DND-41 (cell line): ENCODE data around the gene SEMA3A.
"Not testable (repeated sequence)": the region's sequence is repeated elsewhere in the genome, so short reads cannot be mapped to it uniquely, and the experiment has no call there.

ENCODE experiments used
- ATAC-seq: fragments of 200-7000 bp; cut with Tn5 transposase; 3 replicates; pipeline ENCODE4 v1.9.1; 2021; ENCODE audit warnings: low read depth; ENCODE audit not compliant: insufficient read depth
- DNase-seq: peaks from one replicate; pipeline ENCODE4 v3.0.0-alpha.2; 2020
- H2AFZ ChIP-seq: 2 replicates; pipeline ENCODE4 v1.6.0; 2012; ENCODE audit warnings: low read depth, low read length
- H3K27ac ChIP-seq: 2 replicates; pipeline ENCODE4 v1.5.1; 2012; ENCODE audit warnings: low read length, inconsistent platforms
- H3K27me3 ChIP-seq: fragments of 200-600 bp; sonication (generic); 2 replicates; pipeline ENCODE4 v1.6.0; 2012; ENCODE audit warnings: low read length, mild to moderate bottlenecking, inconsistent platforms; ENCODE audit not compliant: insufficient read depth, poor library complexity
- H3K36me3 ChIP-seq: 2 replicates; pipeline ENCODE4 v1.5.1; 2012; ENCODE audit warnings: low read length, inconsistent platforms; ENCODE audit not compliant: insufficient read depth
- H3K4me1 ChIP-seq: 2 replicates; pipeline ENCODE4 v1.5.1; 2012; ENCODE audit warnings: mild to moderate bottlenecking, low read length; ENCODE audit not compliant: insufficient read depth
- H3K4me2 ChIP-seq: 2 replicates; pipeline ENCODE4 v1.6.0; 2012; ENCODE audit warnings: mild to moderate bottlenecking, moderate library complexity, low read length, inconsistent platforms; ENCODE audit not compliant: insufficient read depth
- H3K4me3 ChIP-seq, 2 experiments: fragments of 200-600 bp in 1 of 2; shearing (Covaris generic) in 1 of 2; 2 replicates each; pipeline ENCODE4 v1.5.1; 2012 to 2016; ENCODE audit warnings: inconsistent platforms in 2 of 2, low read length in 2 of 2, mild to moderate bottlenecking in 2 of 2, low read depth in 1 of 2, moderate library complexity in 1 of 2
- H3K79me2 ChIP-seq: 2 replicates; pipeline ENCODE4 v1.6.0; 2012; ENCODE audit warnings: low read length, inconsistent platforms; ENCODE audit not compliant: insufficient read depth
- H3K9ac ChIP-seq: 2 replicates; pipeline ENCODE4 v1.6.0; 2012; ENCODE audit warnings: low read depth, mild to moderate bottlenecking, inconsistent platforms, low read length, moderate library complexity
- H3K9me3 ChIP-seq: 2 replicates; pipeline ENCODE4 v1.5.1; 2012; ENCODE audit warnings: low read length, moderate library complexity, mild to moderate bottlenecking, inconsistent platforms; ENCODE audit not compliant: insufficient read depth, severe bottlenecking
- H4K20me1 ChIP-seq: 2 replicates; pipeline ENCODE4 v1.6.0; 2012; ENCODE audit warnings: low read length; ENCODE audit not compliant: insufficient read depth
- EZH2 ChIP-seq: IDR thresholded peaks from 3 replicates; pipeline ENCODE4 v1.6.1; 2012; ENCODE audit warnings: borderline replicate concordance, low read depth, mild to moderate bottlenecking, moderate library complexity, low read length, inconsistent platforms; ENCODE audit not compliant: severe bottlenecking
- TF ChIP-seq, protein P1 (sequence below): IDR thresholded peaks from 2 replicates; pipeline ENCODE4 v1.5.1; 2012; ENCODE audit warnings: borderline replicate concordance, low read length, moderate library complexity, mild to moderate bottlenecking; ENCODE audit not compliant: poor library complexity, severe bottlenecking; ENCODE audit errors: extremely low read depth

Gene SEMA3A

DNA sequence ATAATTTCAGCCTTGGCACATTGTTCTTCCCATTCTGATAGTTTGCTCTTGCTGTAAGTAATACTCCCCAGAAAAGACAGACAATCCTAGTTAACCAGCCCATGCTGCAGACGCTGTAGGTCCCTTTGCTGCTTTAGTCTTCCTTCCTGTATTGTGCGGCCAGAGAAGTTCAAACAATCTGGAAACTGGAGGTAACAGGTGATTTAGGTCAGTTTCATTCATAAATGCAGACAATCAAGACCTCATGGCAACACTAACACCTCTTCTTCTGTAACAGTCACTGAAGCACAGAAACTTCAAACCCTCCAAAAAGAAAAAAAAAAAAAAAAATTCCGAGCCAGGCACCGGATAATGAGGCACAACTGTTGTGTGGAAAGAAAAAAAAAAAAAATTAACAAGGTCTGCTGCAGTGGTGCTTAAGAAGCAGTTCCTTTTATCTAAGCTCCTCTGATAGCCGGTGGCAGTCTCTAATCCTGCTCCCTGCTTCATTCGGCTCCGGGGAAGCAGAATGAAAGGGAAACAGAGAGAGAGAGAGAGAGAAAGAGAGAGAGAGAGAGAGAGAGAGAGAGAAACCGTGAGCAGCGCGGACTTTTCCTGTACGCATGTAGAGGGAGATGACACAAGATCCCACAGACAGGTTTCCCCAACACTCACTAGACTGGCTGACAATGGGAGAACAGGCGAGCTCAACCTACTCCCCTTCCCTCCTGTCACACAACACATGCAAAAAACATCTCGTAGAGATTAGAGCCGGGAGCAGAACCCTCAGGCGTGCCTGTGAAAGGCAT lies at the start of gene SEMA3A:
SEMA3A (minus strand) TSS at position 306 of the 788 bp plus-strand sequence; CDS start at position 103, 203 bp downstream.
- Histone ChIP-seq H3K9me3 (no peaks in the 10 kb centered on the region), H3K27me3 (peaks cover 5% of the 10 kb centered on the region), H4K20me1 (no peaks in the 10 kb centered on the region), H3K4me3 (peak within 1 kb of the TSS in 1 of 2 experiments; percentile 45; a peak in 1 of 4 replicates), H3K79me2 (no peaks in the 10 kb centered on the region), H3K36me3 (no peaks in the 10 kb centered on the region), H3K9ac (no peak within 1 kb of the TSS), H3K4me1 (peaks cover 5% of the 10 kb centered on the region; the same call in 1 of the 2 replicates), H2AFZ (peak within 1 kb of the TSS; percentile 42; the same call in 1 of the 2 replicates), H3K4me2 (peak within 1 kb of the TSS; percentile 42; the same call in 1 of the 2 replicates), H3K27ac (no peak within 1 kb of the TSS)
- ATAC-seq (peak; percentile 71), DNase-seq (peak; percentile 31)
- TF ChIP-seq, protein P1, sequence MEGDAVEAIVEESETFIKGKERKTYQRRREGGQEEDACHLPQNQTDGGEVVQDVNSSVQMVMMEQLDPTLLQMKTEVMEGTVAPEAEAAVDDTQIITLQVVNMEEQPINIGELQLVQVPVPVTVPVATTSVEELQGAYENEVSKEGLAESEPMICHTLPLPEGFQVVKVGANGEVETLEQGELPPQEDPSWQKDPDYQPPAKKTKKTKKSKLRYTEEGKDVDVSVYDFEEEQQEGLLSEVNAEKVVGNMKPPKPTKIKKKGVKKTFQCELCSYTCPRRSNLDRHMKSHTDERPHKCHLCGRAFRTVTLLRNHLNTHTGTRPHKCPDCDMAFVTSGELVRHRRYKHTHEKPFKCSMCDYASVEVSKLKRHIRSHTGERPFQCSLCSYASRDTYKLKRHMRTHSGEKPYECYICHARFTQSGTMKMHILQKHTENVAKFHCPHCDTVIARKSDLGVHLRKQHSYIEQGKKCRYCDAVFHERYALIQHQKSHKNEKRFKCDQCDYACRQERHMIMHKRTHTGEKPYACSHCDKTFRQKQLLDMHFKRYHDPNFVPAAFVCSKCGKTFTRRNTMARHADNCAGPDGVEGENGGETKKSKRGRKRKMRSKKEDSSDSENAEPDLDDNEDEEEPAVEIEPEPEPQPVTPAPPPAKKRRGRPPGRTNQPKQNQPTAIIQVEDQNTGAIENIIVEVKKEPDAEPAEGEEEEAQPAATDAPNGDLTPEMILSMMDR, result no peak
- no peak for TF ChIP-seq EZH2

DNA sequence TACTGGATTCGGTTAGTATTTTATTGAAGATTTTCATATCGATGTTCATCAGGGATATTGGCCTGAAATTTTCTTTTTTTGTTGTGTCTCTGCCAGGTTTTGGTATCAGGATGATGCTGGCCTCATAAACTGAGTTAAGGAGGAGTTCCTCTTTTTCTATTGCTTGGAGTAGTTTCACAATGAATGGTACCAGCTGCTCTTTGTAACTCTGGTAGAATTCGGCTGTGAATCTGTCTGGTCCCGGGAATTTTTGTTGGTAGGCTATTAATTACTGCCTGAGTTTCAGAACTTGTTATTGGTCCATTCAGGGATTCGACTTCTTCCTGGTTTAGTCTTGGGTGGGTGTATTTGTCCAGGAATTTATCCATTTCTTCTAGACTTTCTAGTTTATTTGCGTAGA lies 48.4 kb upstream of the SEMA3A start:
- not testable (repeated sequence) for H3K9me3 ChIP-seq, DNase-seq, ATAC-seq

DNA sequence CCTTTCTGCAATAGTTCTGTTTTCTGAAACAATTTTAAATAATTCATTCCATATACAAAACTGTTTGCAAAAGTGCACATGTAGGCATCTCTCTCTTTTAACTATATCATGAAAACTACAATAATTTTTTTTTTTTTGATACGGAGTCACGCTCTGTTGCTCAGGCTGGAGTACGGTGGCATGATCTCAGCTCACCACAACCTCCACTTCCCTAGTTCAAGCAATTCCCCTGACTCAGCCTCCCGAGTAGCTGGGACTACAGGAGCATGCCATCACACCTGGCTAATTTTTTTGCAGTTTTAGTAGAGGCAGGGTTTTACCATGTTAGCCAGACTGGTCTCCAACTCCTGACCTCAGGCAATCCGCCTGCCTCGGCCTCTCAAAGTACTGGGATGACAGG lies 44.0 kb upstream of the SEMA3A start:
- Histone ChIP-seq H3K9me3 (no peaks in the 10 kb centered on the region), H3K4me1 (no peaks in the 10 kb centered on the region), H3K9ac (no peak overlapping the region), H3K79me2 (no peaks in the 10 kb centered on the region), H2AFZ (no peak overlapping the region), H3K4me2 (no peak overlapping the region), H3K27me3 (no peaks in the 10 kb centered on the region), H3K4me3 (no peak overlapping the region), H3K36me3 (no peaks in the 10 kb centered on the region), H4K20me1 (no peaks in the 10 kb centered on the region), H3K27ac (no peak overlapping the region)
- DNase-seq, result no peak
- no peak for TF ChIP-seq EZH2
- TF ChIP-seq, protein P1, result no peak
- ATAC-seq, result no peak

More for the DNA sequence above, 48.4 kb upstream of the SEMA3A start:
- not testable (repeated sequence) for H3K27me3 ChIP-seq, H2AFZ ChIP-seq, H3K79me2 ChIP-seq, H3K4me3 ChIP-seq, H3K36me3 ChIP-seq, H4K20me1 ChIP-seq, H3K4me2 ChIP-seq, H3K9ac ChIP-seq, H3K4me1 ChIP-seq, H3K27ac ChIP-seq

DNA sequence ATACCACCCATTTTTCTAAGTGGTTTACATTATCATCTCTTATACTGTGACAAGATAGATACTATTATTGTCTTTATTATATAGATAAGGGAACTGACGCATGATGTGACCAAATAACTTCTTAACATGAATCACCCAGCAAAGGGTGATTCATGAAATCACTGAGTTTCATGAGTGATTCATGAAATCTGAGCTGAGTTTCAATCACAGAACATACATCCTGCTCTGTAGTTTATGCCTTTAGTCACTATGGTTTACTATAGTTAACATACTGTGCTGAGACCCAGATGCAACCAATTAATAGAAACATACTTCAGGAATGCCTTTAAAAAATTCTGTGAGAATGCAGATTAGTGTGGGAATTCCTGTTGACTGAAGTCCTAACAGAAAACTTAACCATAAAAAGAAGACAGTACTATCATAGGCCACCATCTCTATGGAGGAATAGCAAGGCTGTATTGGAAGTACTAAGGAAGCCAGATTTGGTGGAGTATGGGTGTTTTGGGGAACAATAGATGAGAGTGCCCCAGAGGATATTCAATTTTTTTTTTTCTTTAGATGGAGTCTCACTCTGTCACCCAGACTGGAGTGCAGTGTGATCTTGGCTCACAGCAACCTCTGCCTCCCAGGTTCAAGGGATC lies 43.1 kb upstream of the SEMA3A start:
- Histone ChIP-seq H3K27ac (no peak overlapping the region), H3K4me2 (no peak overlapping the region), H3K4me3 (no peak overlapping the region), H4K20me1 (no peaks in the 10 kb centered on the region), H2AFZ (no peak overlapping the region), H3K9ac (no peak overlapping the region), H3K27me3 (no peaks in the 10 kb centered on the region), H3K36me3 (no peaks in the 10 kb centered on the region), H3K79me2 (no peaks in the 10 kb centered on the region), H3K9me3 (no peaks in the 10 kb centered on the region), H3K4me1 (no peaks in the 10 kb centered on the region)
- DNase-seq (no peak), ATAC-seq (no peak)
- no peak for TF ChIP-seq EZH2
- TF ChIP-seq, protein P1, result no peak
